C4-2B (cell line): ENCODE results near the gene PLCL2.

Experiments used
- ZFX ChIP-seq: fragments of 450-650 bp; IDR thresholded peaks from 2 replicates; pipeline ENCODE4 v1.6.1; 2017
- TF ChIP-seq, protein P1 (sequence below): fragments of 450-650 bp; conservative IDR thresholded peaks from 2 replicates; pipeline ENCODE4 v1.5.1; 2017; ENCODE audit warnings: mild to moderate bottlenecking

DNA sequence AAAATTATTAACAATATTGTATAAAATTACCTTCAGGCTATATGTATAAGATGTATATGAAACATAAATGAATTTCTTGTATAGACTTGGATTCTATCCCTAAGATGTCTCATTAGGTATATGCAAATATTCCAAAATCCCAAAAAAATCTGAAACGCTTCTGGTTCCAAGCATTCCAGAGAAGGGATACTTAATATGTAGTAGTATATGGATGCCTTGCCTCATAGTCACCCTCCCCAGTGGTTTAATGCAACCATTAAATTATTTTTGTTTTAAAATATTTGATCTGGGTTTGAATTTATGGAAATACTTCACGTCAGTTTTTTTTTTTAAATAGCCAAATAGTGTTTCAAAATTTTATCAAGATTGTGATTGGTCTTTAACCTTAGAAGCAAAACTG is 27.2 kb downstream of the PLCL2 start:
- TF ChIP-seq, protein P1, sequence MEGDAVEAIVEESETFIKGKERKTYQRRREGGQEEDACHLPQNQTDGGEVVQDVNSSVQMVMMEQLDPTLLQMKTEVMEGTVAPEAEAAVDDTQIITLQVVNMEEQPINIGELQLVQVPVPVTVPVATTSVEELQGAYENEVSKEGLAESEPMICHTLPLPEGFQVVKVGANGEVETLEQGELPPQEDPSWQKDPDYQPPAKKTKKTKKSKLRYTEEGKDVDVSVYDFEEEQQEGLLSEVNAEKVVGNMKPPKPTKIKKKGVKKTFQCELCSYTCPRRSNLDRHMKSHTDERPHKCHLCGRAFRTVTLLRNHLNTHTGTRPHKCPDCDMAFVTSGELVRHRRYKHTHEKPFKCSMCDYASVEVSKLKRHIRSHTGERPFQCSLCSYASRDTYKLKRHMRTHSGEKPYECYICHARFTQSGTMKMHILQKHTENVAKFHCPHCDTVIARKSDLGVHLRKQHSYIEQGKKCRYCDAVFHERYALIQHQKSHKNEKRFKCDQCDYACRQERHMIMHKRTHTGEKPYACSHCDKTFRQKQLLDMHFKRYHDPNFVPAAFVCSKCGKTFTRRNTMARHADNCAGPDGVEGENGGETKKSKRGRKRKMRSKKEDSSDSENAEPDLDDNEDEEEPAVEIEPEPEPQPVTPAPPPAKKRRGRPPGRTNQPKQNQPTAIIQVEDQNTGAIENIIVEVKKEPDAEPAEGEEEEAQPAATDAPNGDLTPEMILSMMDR, result no peak
- no peak for TF ChIP-seq ZFX
